Medulla oblongata (tissue), 1 donor: ENCODE results near the gene NSD2.
"Not testable (repeated sequence)": the region's sequence is repeated elsewhere in the genome, so short reads cannot be mapped to it uniquely, and the experiment has no call there.

Experiments
- DNase-seq: peaks from one replicate; pipeline ENCODE4 v3.0.0-alpha.2; 2015; ENCODE audit errors: extremely low spot score

NSD2 gene

DNA sequence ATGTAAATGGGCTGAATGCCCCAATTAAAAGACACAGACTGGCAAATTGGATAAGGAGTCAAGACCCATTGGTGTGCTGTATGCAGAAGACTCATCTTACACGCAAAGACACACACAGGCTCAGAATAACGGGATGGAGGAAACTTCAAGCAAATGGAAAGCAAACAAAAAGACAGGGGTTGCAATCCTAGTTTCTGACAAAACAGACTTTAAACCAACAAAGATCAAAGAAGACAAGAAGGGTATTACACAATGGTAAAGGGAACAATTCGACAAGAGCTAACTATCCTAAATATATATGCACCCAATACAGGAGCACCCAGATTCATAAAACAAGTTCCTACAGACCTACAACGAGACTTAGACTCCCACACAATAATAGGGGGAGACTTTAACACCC, 128.1 kb downstream of the NSD2 start:
- DNase-seq: not testable (repeated sequence)

- DNase-seq: not testable (repeated sequence)
Observed at GRCh38 chr4:2003361-2003760, 132.2 kb downstream of the NSD2 start.

GRCh38 chr4:2006367-2006766, 135.2 kb downstream of the NSD2 start:
- no peak for DNase-seq

DNA sequence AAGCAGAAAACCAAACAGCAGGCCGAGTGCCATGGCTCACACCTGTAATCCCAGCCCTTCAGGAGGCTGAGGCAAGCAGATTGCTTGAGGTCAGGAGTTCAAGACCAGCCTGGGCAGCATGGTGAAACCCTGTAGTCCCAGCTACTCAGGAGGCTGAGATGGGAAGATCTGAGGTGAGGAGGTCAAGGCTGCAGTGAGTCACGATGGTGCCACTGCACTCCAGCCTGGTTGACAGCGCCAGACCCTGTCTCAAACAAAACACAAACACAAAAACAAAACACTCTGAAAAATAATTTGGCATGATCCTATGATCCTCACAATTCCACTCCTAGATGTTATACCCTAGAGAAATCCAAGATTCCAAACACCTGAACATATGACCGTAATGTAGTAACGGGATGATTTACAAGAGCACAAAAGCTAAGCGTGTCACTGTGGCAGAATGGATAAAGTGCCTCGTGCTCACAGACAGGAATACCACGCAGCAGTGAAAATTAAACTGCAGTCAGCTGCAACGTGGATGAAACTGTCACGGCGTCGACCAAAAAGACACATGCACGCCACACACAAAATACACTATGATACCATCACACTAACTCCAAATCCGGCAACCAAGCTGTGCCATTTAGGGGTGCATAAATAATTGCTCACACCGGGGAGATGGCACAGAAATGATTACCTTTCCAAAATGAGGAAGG, 135.9 kb downstream of the NSD2 start:
- DNase-seq: no peak

DNA sequence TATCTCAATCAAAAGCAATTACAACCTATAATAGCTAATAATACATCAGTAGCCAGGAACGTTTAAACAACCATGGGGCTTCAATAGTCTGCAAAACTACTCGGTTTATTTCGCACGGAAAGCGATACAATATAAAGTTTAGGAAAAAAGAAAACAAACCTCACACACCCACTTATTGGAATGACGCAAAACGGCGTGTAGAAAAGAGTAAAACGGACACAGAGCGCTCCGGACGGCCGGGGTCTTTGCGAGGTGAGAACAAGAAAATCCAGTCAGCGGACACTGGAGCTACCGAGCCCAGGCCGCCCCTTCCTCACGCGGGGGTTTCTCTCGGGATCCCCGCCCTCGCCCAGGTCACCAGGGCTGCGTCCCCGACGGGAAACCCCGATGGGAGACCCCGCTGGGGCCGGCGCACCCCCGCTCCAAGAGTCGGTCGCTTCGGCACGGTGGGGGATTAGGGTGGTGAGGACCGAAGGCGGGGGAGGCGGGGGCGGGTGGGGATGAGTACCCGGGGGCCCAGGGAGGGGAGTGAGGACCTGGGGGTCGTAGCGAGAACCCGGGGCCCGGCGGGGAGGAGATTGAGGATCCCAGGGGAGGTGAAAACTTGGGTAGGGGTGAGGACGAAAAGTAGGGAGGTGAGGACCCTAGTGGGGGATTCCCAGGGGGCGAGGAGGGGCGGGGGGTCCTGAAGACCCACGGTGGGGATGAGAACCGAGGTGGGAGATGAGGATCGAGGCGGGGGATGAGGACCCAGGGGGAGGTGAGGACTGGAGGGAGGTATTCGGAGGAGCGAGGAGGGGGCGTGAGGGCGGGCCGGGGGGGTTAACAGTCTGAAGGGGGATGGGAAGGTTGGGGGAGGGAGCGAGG, 136.8 kb downstream of the NSD2 start:
- DNase-seq: no peak

GRCh38 chr4:2008671-2008920, 137.4 kb downstream of the NSD2 start:
- no peak for DNase-seq

GRCh38 chr4:2008921-2009650, 137.9 kb downstream of the NSD2 start, which contains the start of gene NELFA:
NELFA (minus strand) TSS chr4:2008974; CDS start chr4:2008959, 15 bp downstream.
- DNase-seq: peak; percentile 97

DNA sequence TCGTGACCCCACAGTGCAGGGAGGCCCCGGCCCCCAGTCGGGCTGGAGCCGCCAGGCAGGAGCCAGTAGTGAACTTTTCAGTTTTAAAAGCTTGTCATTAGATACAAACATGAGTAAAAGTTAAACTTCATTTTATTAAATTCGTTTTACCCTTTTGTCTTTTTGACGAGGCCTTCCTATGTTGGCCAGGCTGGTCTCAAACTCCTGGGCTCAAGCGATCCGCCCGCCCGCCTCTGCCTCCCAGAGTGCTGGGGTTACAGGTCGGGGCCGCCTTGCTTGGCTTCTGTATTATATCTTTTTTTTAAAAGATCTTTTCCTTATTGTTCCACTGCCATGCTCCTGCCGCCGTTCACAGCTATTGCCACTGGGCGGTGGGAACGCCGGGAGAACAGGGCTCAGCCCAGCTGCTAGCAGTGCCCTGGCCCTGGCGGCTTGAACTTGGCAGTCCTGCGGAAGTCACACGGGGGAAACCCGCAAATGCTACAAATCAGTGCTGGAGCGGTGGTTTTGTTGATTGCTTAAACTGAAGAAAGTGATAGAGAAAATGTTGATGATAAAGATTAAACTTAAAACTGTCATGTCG, 138.5 kb downstream of the NSD2 start:
- peak; percentile 73 for DNase-seq

GRCh38 chr4:2011583-2011982, 140.4 kb downstream of the NSD2 start:
- no peak for DNase-seq

GRCh38 chr4:2015008-2015407, 143.8 kb downstream of the NSD2 start:
- DNase-seq: no peak

DNA sequence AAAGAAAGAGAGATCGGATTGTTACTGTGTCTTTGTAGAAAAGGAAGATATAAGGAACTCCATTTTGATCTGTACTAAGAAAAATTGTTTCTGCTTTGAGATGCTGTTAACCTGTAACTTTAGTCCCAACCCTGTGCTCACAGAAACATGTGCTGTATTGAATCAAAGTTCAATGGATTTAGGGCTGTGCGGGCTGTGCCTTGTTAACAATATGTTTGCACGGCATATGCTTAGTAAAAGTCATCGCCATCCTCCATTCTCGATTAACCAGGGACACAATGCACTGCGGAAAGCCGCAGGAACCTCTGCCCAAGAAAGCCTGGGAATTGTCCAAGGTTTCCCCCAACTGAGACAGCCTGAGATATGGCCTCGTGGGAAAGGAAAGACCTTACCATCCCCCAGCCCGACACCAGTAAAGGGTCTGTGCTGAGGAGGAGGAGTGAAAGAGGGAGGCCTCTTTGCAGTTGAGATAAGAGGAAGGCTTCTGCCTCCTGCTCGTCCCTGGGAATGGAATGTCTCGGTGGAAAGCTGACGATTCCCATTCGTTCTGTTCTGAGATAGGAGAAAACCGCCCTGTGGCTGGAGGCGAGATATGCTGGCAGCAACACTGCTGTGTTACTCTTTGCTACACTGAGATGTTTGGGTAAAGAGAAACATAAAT, 150.3 kb downstream of the NSD2 start:
- DNase-seq: not testable (repeated sequence)

DNA sequence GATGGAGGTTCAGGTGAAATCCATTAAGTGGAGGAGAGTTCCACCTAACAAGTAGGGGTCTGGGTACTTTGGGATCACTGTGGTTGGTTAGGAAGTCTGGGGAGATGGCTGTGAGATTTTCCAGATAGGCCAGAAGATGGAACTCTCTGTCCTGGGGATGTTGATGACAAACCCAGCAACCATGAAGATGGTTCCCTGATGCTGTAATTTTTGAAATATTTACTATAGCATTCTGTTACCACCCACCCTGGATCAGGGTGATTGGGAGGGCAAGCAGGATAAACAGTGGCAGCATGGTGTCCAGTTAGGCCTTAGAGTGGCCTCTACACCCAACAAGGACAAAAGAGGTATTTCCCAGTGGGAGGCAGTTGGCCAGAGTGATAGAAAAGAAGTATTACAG, 153.5 kb downstream of the NSD2 start:
- no peak for DNase-seq

DNA sequence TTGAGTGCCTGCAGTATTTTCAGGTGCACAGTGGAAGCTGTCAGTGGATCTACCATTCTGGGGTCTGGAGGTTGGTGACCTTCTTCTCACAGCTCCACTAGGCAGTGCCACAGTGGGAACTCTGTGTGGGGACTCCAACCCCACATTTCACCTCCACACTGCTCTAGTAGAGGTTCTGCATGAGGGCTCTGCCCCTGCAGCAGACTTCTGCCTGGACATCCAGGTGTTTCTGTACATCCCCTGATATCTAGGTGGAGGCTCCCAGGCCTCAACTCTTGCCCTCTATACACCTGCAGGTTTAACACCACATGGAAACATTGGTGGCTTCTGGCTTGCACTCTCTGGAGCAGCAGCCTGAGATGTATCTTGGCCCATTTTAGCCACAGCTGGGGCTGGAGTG, 154.6 kb downstream of the NSD2 start:
- DNase-seq: no peak

DNA sequence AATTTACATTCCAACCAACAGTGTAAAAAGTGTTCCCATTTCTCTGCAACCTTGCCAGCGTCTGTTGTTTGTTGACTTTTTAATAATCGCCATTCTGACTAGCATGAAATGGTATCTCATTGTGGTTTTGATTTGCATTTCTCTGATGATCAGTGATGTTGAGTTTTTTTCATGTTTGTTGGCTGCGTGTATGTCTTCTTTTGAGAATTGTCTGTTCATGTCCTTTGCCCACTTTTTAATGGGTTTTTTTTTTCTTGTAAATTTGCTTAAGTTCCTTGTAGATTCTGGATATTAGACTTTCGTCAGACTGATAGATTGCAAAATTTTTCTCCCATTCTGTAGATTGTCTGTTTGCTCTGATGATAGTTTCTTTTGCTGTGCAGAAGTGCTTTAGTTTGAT, 155.9 kb downstream of the NSD2 start:
- DNase-seq: not testable (repeated sequence)

DNA sequence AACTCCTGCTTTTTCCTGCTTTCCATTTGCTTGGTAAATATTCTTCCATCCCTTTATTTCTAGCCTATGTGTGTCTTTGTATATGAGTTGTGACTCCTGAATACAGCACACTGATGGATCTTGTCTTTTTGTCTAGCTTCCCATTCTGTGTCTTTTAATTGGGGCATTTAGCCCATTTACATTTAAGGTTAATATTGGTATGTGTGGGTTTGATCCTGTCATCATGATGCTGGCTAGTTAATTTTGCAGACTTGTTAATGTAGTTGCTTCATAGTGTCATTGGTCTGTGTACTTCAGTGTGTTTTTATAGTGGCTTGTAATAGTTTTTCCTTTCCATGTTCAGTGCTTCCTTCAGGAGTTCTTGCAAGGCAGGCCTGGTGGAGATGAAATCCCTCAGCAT, 160.0 kb downstream of the NSD2 start:
- DNase-seq: not testable (repeated sequence)
